HG03571 (cell line): Measurements from ENCODE around the gene SCAMP2.

Experiments
- ATAC-seq: cut with Tn5 transposase; IDR thresholded peaks from one replicate; pipeline ENCODE4 v1.9.1; 2021; ENCODE audit not compliant: unreplicated experiment

Gene SCAMP2

DNA sequence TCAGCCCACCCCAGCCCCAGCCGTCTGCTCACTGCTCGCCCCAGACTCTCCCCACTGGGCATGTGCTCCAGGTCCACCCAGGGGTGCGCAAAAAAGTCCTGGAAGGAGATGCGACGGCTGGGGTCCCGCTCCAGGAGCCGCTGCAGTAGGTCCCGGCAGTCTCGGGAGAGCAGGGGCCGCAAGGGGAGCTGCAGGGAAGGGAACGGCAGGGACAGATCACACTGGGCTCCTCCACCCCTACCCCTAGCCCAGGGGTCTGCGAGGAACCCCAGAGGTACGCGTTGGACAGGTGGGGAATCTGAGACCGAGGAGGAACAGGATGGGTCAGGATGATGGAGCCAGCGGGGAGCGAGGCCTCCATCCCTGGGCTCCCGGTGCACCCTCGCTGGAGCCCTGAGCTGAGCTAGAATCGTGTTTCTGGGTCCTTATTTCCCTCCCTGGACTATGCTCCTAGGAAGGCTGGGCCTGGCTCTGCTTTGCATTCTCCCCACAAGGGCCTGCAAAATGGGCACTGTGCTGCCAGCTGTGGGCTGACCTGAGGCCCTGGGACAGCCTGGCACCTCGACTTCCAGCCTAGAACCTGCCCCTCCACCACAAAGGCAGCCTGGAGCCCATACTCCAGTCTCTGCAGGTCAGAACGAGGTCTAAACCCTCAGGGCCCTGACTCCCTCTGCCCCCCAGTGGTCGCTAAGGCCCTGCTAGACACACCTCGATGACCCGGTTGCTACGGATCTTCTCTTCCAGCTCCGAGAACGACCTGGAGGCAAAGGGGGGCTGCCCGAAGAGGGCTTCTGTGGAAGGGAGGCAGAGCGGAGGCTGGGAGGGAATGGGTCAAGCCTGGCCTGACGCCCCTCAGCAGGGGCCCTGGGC is 33.4 kb downstream of the SCAMP2 start:
- no peak for ATAC-seq

DNA sequence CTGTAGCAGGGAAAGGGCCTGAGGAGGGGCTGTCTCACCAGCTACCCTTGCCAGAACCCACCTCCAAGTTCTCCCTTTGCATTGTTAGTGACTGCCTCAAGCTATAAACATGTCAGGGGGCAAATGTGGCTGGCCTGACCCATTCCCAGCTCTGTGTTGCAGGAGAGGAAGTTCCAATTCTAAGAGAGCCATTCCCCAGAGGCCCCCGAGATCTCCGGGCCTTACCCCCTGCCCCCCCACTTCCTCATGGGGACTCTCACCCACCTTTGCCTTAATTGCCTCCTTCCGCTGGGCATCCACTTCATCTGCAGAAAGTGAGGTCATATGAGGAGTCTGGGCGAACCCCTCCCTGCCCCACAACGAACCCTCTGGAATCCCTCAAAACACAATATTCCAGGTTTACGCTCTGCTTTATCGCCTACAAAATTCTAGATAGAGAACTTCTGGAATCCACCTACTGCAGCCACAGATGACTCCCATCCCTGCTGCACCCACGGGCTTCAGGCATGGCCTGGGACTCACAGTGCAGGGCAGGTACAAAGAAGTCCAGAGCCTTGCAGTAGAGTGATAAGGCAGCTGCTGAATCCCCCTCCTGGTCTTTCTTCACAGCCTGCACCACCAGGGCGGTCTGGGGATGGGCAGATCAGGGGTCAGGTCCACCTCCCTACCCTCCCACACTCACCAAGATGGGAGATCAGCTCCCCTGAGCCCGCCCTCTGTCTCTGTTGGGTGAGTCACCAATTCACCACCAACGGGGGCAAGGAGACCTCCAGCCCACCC is 34.2 kb downstream of the SCAMP2 start:
- ATAC-seq = no peak

DNA sequence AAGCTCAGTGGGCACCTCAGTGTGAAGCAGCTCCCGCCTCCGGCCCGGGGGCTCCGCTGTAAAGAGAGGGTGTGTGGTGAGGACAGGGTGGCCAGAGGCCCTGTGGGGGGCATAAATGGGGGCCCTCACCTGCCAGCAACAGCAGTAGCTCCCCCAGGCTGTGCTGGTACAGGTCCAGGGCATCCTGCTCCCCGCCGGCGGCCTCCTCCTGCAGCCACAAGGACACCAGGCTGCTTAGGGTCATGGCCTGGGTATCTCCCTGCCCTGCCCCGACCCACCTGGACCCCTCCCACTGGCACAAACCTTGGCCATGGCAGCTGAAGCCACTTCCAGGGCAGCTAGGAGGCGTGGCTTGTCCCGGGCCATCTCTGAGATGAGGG is 35.0 kb downstream of the SCAMP2 start:
- no peak for ATAC-seq

DNA sequence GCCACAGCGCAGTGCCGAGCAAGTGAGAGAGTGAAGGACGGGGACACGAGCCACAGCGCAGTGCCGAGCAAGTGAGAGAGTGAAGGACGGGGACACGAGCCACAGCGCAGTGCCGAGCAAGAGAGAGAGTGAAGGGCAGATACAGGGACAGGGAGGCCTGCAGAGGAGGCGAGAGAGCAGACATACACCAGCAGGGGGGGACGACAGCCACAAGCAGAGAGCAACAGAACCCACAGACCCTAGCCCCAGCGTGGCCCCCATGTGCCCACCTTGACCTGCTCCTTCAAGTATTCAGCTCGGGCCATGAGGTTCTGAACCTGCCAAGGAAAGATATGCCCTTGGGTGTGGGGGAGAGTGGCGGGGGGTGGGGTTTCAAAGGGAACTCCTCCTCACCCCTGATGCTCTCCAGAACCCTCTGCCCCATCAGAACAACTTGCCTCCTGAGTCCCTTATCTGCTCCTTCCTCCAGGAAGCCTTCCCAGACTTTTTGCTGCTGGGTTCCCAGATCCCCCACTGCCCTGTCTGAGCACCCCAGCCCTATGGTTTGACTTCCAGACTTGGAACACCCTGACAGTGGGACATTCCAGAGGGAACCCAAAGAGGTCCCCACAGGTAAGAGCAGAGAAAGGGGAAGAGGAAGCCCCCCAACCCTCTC is 35.6 kb downstream of the SCAMP2 start:
- no peak for ATAC-seq

DNA sequence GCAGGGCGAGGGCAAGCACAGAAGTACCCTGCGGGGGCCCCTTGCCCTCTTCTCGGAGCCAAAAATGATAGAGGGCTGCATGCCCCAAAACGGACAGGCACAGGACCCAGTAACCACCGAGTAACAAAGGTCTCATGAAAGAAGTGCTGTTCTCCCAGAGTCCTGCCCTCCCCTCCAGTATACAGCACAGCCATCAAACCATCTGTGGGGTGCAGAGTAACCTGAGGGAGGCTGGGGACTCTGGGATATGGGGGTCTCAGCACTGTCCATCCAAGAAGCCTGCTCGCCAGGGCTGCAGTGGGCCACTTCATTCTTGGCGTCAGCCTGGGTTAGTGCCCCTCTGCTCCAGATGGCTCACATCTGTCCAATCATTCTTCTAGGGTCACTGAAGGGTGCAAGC is 36.3 kb downstream of the SCAMP2 start:
- ATAC-seq = no peak

DNA sequence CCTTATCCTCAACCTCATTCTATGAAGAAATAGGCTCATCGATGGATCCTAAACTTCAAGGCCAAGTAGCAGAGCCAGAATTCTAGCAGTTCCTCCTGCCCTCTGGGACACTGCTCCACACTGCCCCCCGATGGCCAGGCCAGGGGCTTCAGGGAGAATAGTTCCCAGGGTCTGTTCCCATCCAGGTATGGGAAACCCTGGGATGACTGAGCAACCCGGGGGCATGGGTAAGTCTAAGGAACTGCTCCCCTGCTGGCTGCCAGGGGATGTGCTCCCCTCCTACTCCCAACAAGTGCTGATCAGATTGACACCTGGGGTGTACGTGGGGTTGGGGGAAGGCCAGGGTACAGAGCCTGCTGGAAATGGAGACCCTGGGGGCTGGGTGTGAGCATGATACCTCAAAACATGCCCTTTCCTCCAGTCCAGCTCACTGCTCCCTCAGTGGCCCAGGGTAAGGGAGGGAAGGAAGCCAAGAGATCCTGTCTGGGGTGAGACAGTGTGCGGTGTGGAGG is 37.8 kb downstream of the SCAMP2 start:
- ATAC-seq = no peak

DNA sequence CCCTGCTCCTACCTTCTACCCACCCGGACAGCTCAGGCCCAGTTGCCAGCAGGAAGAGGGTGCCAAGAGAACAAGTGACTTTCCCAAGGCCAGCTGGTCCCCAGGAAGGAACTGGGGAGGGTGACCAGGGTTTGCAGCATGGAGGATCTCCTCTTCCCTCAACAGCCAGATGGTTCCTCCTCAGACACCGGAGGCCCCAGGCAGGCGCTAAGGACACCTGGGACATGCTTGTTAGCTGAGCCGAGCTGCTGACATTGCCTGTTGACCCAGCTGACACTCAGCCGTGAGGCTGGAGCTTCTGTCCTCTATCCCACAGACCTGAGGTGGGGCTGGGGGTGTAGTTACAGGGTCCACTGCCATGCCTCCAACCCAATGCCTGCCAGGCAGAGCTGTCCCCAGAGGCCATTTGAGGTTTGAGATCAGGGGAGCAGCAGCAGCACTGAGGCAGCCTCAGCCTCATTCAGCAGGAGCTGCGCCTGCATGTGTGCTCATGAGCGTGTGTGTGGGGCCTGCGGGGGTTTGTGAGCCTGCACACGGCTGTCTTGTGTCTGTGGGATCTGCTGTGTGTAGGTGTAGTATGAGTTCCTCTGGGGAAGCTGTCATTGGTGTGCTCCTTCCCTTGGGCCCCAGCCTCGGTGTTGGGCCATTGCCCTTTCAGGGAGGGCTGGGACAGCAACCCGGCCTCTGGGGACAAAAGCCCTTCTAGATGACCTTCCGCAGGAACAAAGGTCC is 39.6 kb downstream of the SCAMP2 start:
- ATAC-seq = no peak

DNA sequence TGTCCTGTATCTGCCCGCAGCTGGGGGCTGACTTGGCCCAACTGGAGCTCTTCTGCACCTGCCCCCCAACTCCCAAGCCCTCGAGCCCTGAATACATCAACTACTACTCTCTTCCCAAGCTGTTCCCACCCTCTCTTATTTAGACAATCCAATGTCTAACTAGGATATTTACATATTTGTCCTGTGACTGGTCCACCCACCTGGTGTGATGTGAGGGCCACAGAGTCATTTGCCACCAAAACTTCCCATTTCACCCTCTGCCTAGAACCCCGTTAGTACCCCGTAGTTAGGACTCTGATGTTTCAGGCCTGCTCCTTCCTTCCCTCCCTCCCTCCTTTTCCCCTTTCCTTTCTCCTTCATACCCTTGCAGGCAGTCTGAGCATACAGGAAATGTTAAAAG is 40.3 kb downstream of the SCAMP2 start:
- no peak for ATAC-seq

DNA sequence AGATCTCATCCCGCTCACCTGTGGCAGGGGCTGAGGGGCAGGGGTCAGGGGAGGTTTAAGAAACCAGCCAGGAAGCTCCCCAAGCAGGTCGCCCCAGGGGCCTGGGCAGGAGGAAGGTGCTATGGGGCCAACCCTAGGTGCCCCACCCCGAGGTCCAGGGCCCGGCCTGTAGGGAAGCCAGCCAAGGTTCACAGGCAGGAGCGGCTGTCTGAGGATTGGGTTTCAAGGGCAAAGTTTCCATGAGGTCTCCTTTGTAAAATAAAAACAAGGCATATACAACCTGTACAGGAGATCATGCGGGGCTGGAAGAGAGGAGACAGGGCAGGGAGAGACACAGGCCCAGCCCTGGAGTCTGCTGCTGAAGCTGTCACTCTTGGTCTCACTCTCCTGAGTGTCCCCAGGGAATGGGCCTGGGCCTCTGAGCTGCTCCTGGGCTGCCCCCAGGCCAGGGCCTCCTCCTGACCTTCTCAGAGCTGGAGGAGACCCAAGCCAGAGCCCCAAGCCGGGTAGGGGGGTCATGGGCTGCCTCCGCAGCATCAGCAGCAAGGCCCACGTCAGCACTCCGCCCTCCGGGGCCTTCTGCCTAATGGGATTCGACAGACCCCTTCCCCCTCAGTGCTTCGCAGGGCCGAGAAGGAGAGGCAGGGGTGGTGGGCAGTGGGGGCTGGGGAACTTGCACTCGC is 41.2 kb downstream of the SCAMP2 start:
- no peak for ATAC-seq

DNA sequence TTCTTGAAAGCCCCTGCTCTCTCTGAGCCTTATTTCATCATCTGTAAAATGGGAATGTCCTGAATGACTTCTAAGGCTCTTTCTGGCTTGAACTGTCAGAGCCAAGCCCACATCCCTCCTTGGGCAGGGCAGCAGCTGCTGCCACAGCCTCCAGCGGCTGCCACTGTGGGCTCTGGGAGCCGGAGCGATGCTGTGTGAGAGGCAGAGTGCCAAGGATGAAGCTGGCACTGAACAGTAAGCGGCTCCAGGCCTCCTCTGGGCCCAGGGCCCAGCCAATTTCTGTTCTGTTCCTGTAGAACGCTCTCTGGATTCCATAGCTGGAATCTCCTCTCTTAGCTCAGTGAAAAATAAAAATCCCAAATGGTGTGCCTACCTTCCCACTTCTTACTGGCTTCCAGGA is 42.3 kb downstream of the SCAMP2 start:
- no peak for ATAC-seq

DNA sequence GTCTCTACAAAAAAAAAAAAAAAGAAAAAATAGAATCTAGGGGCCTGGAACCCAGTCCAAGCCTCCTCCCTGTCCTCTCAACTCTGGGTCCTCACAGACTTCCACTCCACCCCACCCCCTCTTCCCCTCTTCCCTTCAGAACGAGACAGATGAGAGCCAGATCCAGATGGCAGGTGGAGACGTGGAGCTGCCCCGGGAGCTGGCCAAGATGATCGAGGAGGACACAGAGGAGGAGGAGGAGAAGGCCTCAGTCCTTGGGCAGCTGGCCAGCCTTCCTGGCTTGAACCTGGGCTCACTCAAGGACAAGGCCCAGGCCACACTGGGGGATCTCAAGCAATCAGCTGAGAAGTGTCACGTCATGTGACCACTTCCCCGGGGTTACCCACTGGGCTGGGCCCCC is 43.2 kb downstream of the SCAMP2 start:
- no peak for ATAC-seq

GRCh38 chr15:74829486-74829885 is 43.7 kb downstream of the SCAMP2 start:
- no peak for ATAC-seq

GRCh38 chr15:74828835-74829234 is 44.3 kb downstream of the SCAMP2 start:
- no peak for ATAC-seq

GRCh38 chr15:74827614-74828013 is 45.6 kb downstream of the SCAMP2 start:
- no peak for ATAC-seq

- no peak for ATAC-seq
Measured at GRCh38 chr15:74826921-74827320, 46.2 kb downstream of the SCAMP2 start.

DNA sequence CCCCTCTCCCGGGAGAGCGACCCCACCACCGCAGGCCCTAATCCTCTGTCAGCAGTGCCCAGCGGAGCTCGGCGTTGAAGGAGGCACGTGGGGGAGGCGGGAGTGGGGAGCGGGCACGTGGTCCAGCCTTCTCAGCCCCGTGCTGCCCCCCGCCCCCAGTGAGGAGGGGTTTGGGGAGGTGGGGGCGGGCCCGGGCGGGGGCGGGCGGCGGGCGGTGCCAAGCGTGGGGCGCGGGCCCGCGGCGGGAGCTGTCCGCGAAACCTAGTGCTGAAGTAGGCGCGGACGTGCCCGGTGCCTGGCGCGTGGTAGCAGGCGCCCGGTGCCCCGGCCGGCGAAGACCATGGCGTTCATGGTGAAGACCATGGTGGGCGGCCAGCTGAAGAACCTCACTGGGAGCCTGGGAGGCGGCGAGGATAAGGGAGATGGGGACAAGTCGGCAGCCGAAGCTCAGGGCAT is 46.8 kb downstream of the SCAMP2 start, which contains the start of gene CPLX3:
CPLX3 (plus strand) TSS at position 264 of the 456 bp plus-strand sequence; CDS start at position 341, 77 bp downstream.
- ATAC-seq = no peak

DNA sequence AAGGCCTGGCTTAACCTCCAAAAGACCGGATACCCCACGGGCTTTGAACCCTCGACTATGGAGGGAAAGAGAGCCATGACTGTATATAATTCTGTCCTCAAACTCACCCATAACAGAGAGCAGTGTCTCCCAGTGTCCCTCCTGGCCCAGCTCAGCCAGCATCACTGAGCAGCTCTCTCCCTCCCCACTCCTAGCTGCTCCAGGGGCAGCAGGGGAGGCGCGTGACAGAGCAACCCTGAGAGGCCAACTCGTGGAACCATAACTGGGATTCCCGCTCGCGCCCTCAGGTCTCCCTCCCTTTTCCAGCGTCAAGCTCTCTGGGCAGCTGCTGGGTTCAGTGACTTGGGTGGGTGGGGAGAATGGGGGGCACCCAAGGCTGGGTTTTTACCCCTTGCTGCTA is 47.3 kb downstream of the SCAMP2 start:
- no peak for ATAC-seq

DNA sequence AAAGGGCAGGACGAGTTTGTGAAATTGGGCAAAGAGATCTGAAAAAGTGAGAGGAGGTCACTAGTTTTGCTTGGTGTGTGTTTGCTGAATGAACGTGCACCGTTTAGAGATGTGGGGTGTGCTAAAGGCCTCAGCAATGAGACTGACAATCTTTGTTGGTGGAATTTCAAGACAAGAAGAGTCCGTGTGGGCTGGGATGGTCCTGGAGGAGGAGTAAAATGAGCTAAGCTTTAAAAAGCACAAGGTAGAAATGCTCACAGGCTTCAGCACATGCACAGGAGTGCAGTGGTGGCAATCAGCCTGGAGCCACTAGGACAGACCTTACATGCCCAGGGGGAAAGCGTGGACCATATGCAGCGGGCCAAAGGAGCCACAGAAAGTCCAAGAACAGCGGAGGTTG is 48.2 kb downstream of the SCAMP2 start:
- ATAC-seq = no peak

- no peak for ATAC-seq
Measured at GRCh38 chr15:74823324-74823723, 49.8 kb downstream of the SCAMP2 start.

DNA sequence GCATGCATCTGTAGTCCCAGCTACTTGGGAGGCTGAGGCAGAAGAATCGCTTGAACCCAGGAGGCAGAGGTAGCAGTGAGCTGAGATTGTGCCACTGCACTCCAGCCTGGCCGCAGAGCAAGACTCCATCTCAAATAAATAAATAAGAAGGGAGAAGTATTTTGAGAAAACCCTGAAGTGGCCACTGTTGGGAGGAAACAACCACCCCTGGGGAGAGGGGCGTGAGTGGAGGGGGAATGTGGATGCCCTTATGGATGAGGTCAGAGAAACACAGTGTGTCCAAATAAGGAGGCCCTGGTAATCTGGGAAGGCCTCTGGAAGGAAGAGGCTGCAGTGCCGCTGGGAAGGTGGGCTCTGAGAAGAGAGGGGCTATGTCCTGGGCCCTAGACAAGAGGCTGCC is 50.9 kb downstream of the SCAMP2 start:
- no peak for ATAC-seq
